ENCODE measurements around the gene GCSAM. TPM values are rescaled to one million over a fixed set of nuclear protein-coding genes. Genes with fewer than 3 reads are reported as not detected.
A peak's percentile ranks its signal among the peaks of the same experiment; 100 is the strongest.

GCSAM gene
- total RNA-seq, 2 experiments from 2014 or later, result 11.8 to 14.6 TPM

- DNase-seq (no peak), ATAC-seq (ENCODE audit: low read depth) (peak; percentile 94)
- Mint-ChIP-seq H3K4me1 (peaks cover 7% of the 10 kb centered on the region), H3K9me3 (no peaks in the 10 kb centered on the region), H3K36me3 (no peaks in the 10 kb centered on the region), H3K27me3 (peaks cover 2% of the 10 kb centered on the region), H3K4me3 (no peak overlapping the region), H3K27ac (no peak overlapping the region)
- POLR2A ChIA-PET, result interaction anchor here (1.0 kb wide), 1 partner anchor 21 kb away, joined by 3 read pairs; no protein-coding TSS in a partner anchor
Observed at GRCh38 chr3:112111785-112112402, 21.2 kb downstream of the GCSAM start.

GRCh38 chr3:112109322-112109721 is 23.7 kb downstream of the GCSAM start:
- peaks cover 1% of the 10 kb centered on the region for H3K36me3 Mint-ChIP-seq
- peaks cover 2% of the 10 kb centered on the region for H3K27me3 Mint-ChIP-seq
- peaks cover 5% of the 10 kb centered on the region for H3K4me1 Mint-ChIP-seq
- no peak overlapping the region for H3K27ac Mint-ChIP-seq
- POLR2A ChIA-PET, result no interaction called here
- DNase-seq, result no peak
- no peak overlapping the region for H3K4me3 Mint-ChIP-seq
- ATAC-seq (ENCODE audit: low read depth), result no peak
- no peaks in the 10 kb centered on the region for H3K9me3 Mint-ChIP-seq

GRCh38 chr3:112104774-112105173 is 28.3 kb downstream of the GCSAM start:
- no peak overlapping the region for H3K4me3 Mint-ChIP-seq
- POLR2A ChIA-PET, result no interaction called here
- no peak for DNase-seq
- ATAC-seq (ENCODE audit: low read depth), result no peak
- H3K4me1 Mint-ChIP-seq, result no peaks in the 10 kb centered on the region
- H3K27ac Mint-ChIP-seq, result no peak overlapping the region
- peaks cover 4% of the 10 kb centered on the region for H3K36me3 Mint-ChIP-seq
- H3K27me3 Mint-ChIP-seq, result peaks cover 2% of the 10 kb centered on the region
- no peaks in the 10 kb centered on the region for H3K9me3 Mint-ChIP-seq

- H3K4me1 Mint-ChIP-seq, result no peaks in the 10 kb centered on the region
- H3K4me3 Mint-ChIP-seq, result no peak overlapping the region
- DNase-seq, result no peak
Observed at GRCh38 chr3:112101916-112102315, 31.1 kb downstream of the GCSAM start.

GRCh38 chr3:112097378-112097777 is 35.7 kb downstream of the GCSAM start:
- POLR2A ChIA-PET, result no interaction called here
- Mint-ChIP-seq H3K36me3 (peaks cover 2% of the 10 kb centered on the region), H3K4me3 (no peak overlapping the region), H3K27me3 (no peaks in the 10 kb centered on the region), H3K27ac (no peak overlapping the region), H3K9me3 (no peaks in the 10 kb centered on the region), H3K4me1 (peaks cover 14% of the 10 kb centered on the region)
- DNase-seq (no peak), ATAC-seq (ENCODE audit: low read depth) (no peak)

More at GRCh38 chr3:112101916-112102315, 31.1 kb downstream of the GCSAM start:
- ATAC-seq (ENCODE audit: low read depth), result no peak
- H3K36me3 Mint-ChIP-seq, result peaks cover 4% of the 10 kb centered on the region
- no peak overlapping the region for H3K27ac Mint-ChIP-seq
- no peaks in the 10 kb centered on the region for H3K27me3 Mint-ChIP-seq
- H3K9me3 Mint-ChIP-seq, result no peaks in the 10 kb centered on the region
- POLR2A ChIA-PET, result no interaction called here

GRCh38 chr3:112096176-112096575 is 36.9 kb downstream of the GCSAM start:
- Mint-ChIP-seq H3K9me3 (no peaks in the 10 kb centered on the region), H3K27ac (no peak overlapping the region), H3K27me3 (no peaks in the 10 kb centered on the region), H3K36me3 (peaks cover 2% of the 10 kb centered on the region), H3K4me3 (no peak overlapping the region), H3K4me1 (peaks cover 16% of the 10 kb centered on the region)
- ATAC-seq (ENCODE audit: low read depth), result no peak
- POLR2A ChIA-PET, result no interaction called here
- no peak for DNase-seq

GRCh38 chr3:112095731-112096130 is 37.3 kb downstream of the GCSAM start:
- POLR2A ChIA-PET, result no interaction called here
- Mint-ChIP-seq H3K36me3 (peaks cover 2% of the 10 kb centered on the region), H3K9me3 (no peaks in the 10 kb centered on the region), H3K27me3 (no peaks in the 10 kb centered on the region), H3K4me1 (peaks cover 21% of the 10 kb centered on the region), H3K27ac (no peak overlapping the region), H3K4me3 (no peak overlapping the region)
- ATAC-seq (ENCODE audit: low read depth), result no peak
- no peak for DNase-seq

- Mint-ChIP-seq H3K27ac (no peak overlapping the region), H3K4me1 (peaks cover 26% of the 10 kb centered on the region), H3K9me3 (no peaks in the 10 kb centered on the region), H3K27me3 (peaks cover 2% of the 10 kb centered on the region), H3K4me3 (no peak overlapping the region), H3K36me3 (peaks cover 4% of the 10 kb centered on the region)
- ATAC-seq (ENCODE audit: low read depth) (no peak), DNase-seq (no peak)
- POLR2A ChIA-PET, result no interaction called here
Observed at GRCh38 chr3:112093180-112093522, 39.9 kb downstream of the GCSAM start.

- no peak for ATAC-seq (ENCODE audit: low read depth)
- Mint-ChIP-seq H3K4me3 (peak overlapping the region; percentile 5), H3K9me3 (no peaks in the 10 kb centered on the region), H3K4me1 (peaks cover 26% of the 10 kb centered on the region), H3K27me3 (peaks cover 6% of the 10 kb centered on the region), H3K36me3 (peaks cover 4% of the 10 kb centered on the region), H3K27ac (peak overlapping the region; percentile 44)
- DNase-seq, result no peak
- POLR2A ChIA-PET, result no interaction called here
Observed at GRCh38 chr3:112092496-112093179, 40.4 kb downstream of the GCSAM start.

GRCh38 chr3:112090887-112091586 is 42.0 kb downstream of the GCSAM start:
- Mint-ChIP-seq H3K27me3 (peaks cover 14% of the 10 kb centered on the region), H3K4me3 (peak overlapping the region; percentile 7), H3K36me3 (peaks cover 4% of the 10 kb centered on the region), H3K27ac (peak overlapping the region; percentile 52), H3K9me3 (no peaks in the 10 kb centered on the region), H3K4me1 (peaks cover 32% of the 10 kb centered on the region)
- POLR2A ChIA-PET, result interaction anchor here (0.6 to 0.8 kb wide), 3 partner anchors 14 to 1315 kb away, joined by 4 to 5 read pairs (median 4); no protein-coding TSS in a partner anchor
- ATAC-seq (ENCODE audit: low read depth) (no peak), DNase-seq (no peak)

- ATAC-seq (ENCODE audit: low read depth), result no peak
- DNase-seq, result no peak
- Mint-ChIP-seq H3K27me3 (peaks cover 15% of the 10 kb centered on the region), H3K4me3 (peak overlapping the region; percentile 7), H3K27ac (no peak overlapping the region), H3K4me1 (peaks cover 35% of the 10 kb centered on the region), H3K9me3 (no peaks in the 10 kb centered on the region), H3K36me3 (peaks cover 2% of the 10 kb centered on the region)
- POLR2A ChIA-PET, result interaction anchor here (0.6 to 0.8 kb wide), 3 partner anchors 14 to 1316 kb away, joined by 4 to 5 read pairs (median 4); no protein-coding TSS in a partner anchor
Observed at GRCh38 chr3:112089956-112090886, 42.8 kb downstream of the GCSAM start.

- POLR2A ChIA-PET, result interaction anchor here (0.9 kb wide), 1 partner anchor 9 kb away, joined by 3 read pairs; no protein-coding TSS in a partner anchor
- Mint-ChIP-seq H3K4me1 (peaks cover 37% of the 10 kb centered on the region), H3K27me3 (peaks cover 22% of the 10 kb centered on the region), H3K36me3 (peaks cover 2% of the 10 kb centered on the region), H3K27ac (no peak overlapping the region), H3K4me3 (no peak overlapping the region), H3K9me3 (no peaks in the 10 kb centered on the region)
- DNase-seq (no peak), ATAC-seq (ENCODE audit: low read depth) (no peak)
Observed at GRCh38 chr3:112088944-112089343, 44.1 kb downstream of the GCSAM start.

GRCh38 chr3:112087746-112088145 is 45.3 kb downstream of the GCSAM start:
- no peaks in the 10 kb centered on the region for H3K9me3 Mint-ChIP-seq
- peaks cover 30% of the 10 kb centered on the region for H3K4me1 Mint-ChIP-seq
- H3K4me3 Mint-ChIP-seq, result peak overlapping the region; percentile 84
- no peak for ATAC-seq (ENCODE audit: low read depth)
- peaks cover 22% of the 10 kb centered on the region for H3K27me3 Mint-ChIP-seq
- peaks cover 2% of the 10 kb centered on the region for H3K36me3 Mint-ChIP-seq
- DNase-seq, result no peak
- no peak overlapping the region for H3K27ac Mint-ChIP-seq
- POLR2A ChIA-PET, result no interaction called here

All from activated naive CD8-positive, alpha-beta T cell treated with anti-CD3 and anti-CD28 coated beads, Interleukin-2, amount 10 ng/mL, durations not matched to agents 7 days and 5 days (primary cell).